ENCODE results near the gene IGSF9. TPM values are rescaled to one million over a fixed set of nuclear protein-coding genes. Genes with fewer than 3 reads are reported as not detected.

IGSF9 gene
- total RNA-seq, 4 donors from 2014 or later = 0.17 to 0.23 TPM; not detected in 2

DNA sequence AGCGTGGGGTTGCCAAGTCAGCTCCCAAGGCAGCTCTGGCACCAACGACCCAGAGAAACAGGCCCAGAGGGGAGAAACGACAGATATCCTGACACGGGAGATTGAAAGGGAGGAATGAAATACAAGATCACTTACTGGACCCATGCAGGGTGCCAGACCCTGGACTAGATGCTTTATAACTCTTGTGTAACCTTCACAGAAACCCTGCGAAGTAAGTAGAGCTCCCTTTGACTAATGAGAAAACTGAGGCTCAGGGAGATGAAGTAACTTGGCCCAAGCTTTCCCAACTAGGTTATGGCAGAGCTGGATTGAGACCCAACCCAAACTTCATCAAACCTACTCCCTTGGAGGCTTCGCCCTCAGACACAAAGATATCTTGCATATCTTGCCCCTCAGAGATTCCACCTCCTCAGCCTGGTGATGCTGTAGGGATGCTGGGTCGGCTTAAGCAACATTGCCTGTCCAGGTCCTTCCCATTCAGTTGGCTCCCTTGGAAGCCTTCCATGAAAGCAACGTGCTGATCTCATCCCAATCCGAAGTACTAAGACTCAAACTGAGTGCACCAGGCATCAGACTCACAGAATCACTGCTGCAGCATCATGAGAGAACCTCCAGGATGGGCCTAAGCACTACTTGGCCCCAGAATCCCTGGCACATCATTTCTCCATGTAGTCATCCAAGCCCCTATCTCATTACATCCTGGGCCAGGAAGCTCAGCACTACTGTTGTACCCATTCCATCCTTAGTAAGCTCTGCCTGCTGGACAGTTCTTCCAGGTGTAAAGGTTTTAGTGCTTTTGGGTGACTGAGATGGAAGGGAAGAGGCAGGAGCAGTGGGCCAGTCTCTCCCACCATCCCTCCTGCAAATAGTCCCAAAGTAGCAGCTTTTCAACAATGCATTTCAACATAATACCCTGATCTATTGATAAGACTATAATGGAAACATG lies 1.1 kb upstream of the IGSF9 start:
- H3K9me3 ChIP-seq = no peaks in the 10 kb centered on the region
- H3K36me3 ChIP-seq = no peaks in the 10 kb centered on the region
- peak overlapping the region; percentile 48 to 58 (median 54) for H3K4me3 ChIP-seq
- peaks cover 15 to 22% (median 15%) of the 10 kb centered on the region in 4 donors for H3K4me1 ChIP-seq
- H3K27ac ChIP-seq (replicated peaks in 1 of 4) = no peak overlapping the region
- intact Hi-C loops (cut with DNase I) = no loop called here
- H3K27me3 ChIP-seq = peaks cover 0 to 39% (median 0%) of the 10 kb centered on the region in 4 donors
- 68% methylated on average over 4 of the region's 9 CpGs for WGBS
- TF ChIP-seq EP300 (IDR thresholded peaks at IDR 0.05) = no peak
- TF ChIP-seq CTCF (IDR thresholded peaks at IDR 0.05) = no peak
- no peak for TF ChIP-seq POLR2A (IDR thresholded peaks at IDR 0.05; ENCODE audit: low read depth)
- no peak for TF ChIP-seq POLR2AphosphoS5 (IDR thresholded peaks at IDR 0.05)
- DNase-seq (ENCODE audit: extremely low spot score) = no peak

DNA sequence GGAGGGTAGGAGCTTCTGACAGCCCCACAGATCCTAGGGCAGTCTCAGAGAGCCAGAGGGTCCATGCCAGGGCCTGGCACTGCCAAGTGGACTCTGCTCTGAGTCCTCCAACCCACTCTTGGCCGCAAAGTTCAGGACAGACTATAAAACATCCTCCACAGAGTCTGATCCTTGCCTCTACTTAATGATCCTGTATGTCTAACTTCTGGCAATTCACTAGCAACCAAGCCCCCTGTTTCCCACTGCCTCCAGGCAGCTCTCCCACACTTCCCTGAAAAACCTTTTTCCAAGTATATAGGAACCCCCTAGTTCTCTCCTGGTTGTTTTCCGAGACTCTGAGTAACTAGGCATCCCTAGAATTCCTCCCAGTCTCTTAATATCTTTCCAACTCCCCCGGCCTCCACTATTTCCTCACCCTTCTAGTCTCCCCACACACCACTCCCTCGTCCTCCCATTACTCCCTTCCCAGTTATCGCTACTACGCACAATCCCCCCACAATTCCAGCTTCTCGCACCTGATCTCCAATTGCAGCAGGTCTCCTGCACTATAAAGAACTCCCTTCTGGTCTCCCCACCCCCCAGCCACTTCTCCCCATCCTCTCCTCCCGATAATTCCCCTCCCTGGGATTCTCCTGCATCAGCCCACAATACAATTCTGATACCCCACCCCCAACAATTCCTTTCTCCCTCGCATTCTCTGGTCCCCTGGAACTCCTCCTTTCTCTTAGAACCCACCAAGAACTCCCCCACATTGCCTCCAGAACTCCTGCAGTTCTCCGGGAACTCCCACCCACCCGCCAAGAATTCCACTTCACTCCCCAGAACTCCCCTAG lies 574 bp downstream of the IGSF9 start:
- H3K36me3 ChIP-seq = no peaks in the 10 kb centered on the region
- WGBS = 33% methylated on average over 11 of the region's 11 CpGs
- no peak for DNase-seq (ENCODE audit: extremely low spot score)
- intact Hi-C loops (cut with DNase I) = no loop called here
- H3K27ac ChIP-seq (replicated peaks in 1 of 4) = no peak overlapping the region
- TF ChIP-seq EP300 (IDR thresholded peaks at IDR 0.05) (no peak), POLR2A (IDR thresholded peaks at IDR 0.05; ENCODE audit: low read depth) (no peak), POLR2AphosphoS5 (IDR thresholded peaks at IDR 0.05) (no peak), CTCF (IDR thresholded peaks at IDR 0.05) (no peak)
- H3K4me1 ChIP-seq = peaks cover 15 to 22% (median 15%) of the 10 kb centered on the region in 4 donors
- H3K4me3 ChIP-seq = peak overlapping the region; percentile 48 to 58 (median 54)
- peaks cover 0 to 40% (median 0%) of the 10 kb centered on the region in 4 donors for H3K27me3 ChIP-seq
- H3K9me3 ChIP-seq = no peaks in the 10 kb centered on the region

- intact Hi-C loops (cut with DNase I) = no loop called here
- TF ChIP-seq POLR2A (IDR thresholded peaks at IDR 0.05; ENCODE audit: low read depth) = no peak
- TF ChIP-seq CTCF (IDR thresholded peaks at IDR 0.05) = no peak
- no peak for TF ChIP-seq EP300 (IDR thresholded peaks at IDR 0.05)
- no peak for TF ChIP-seq POLR2AphosphoS5 (IDR thresholded peaks at IDR 0.05)
- peaks cover 15 to 18% (median 15%) of the 10 kb centered on the region in 4 donors for H3K4me1 ChIP-seq
- no peaks in the 10 kb centered on the region for H3K36me3 ChIP-seq
- DNase-seq (ENCODE audit: extremely low spot score) = no peak
- no peak overlapping the region for H3K27ac ChIP-seq (replicated peaks in 1 of 4)
- H3K9me3 ChIP-seq = no peaks in the 10 kb centered on the region
- H3K4me3 ChIP-seq = no peak overlapping the region
- WGBS = 80% methylated on average over 9 of the region's 9 CpGs
- peaks cover 0 to 40% (median 0%) of the 10 kb centered on the region in 4 donors for H3K27me3 ChIP-seq
These were observed 1.3 kb downstream of the IGSF9 start for GRCh38 chr1:159943908-159944622.

GRCh38 chr1:159943278-159943640 lies 2.2 kb downstream of the IGSF9 start:
- peaks cover 15 to 16% (median 15%) of the 10 kb centered on the region in 4 donors for H3K4me1 ChIP-seq
- H3K27me3 ChIP-seq = peaks cover 0 to 40% (median 0%) of the 10 kb centered on the region in 4 donors
- 75% methylated on average over 4 of the region's 5 CpGs for WGBS
- H3K27ac ChIP-seq (replicated peaks in 1 of 4) = no peak overlapping the region
- H3K9me3 ChIP-seq = no peaks in the 10 kb centered on the region
- no peak for TF ChIP-seq POLR2AphosphoS5 (IDR thresholded peaks at IDR 0.05)
- no peak for TF ChIP-seq EP300 (IDR thresholded peaks at IDR 0.05)
- TF ChIP-seq POLR2A (IDR thresholded peaks at IDR 0.05; ENCODE audit: low read depth) = no peak
- no peak for TF ChIP-seq CTCF (IDR thresholded peaks at IDR 0.05)
- H3K36me3 ChIP-seq = no peaks in the 10 kb centered on the region
- intact Hi-C loops (cut with DNase I) = no loop called here
- no peak for DNase-seq (ENCODE audit: extremely low spot score)
- H3K4me3 ChIP-seq = no peak overlapping the region
